IPS-15b (cell line): ENCODE measurements around the gene LRP1B.
"Not testable (repeated sequence)": the region's sequence is repeated elsewhere in the genome, so short reads cannot be mapped to it uniquely, and the experiment has no call there.

Experiments used
- H3K27me3 ChIP-seq: one replicate; pipeline ENCODE4 v1.6.1; 2013; ENCODE audit warnings: low read length; ENCODE audit not compliant: control insufficient read depth, insufficient read depth
- H3K36me3 ChIP-seq: one replicate; pipeline ENCODE4 v1.6.1; 2013; ENCODE audit warnings: low read length; ENCODE audit not compliant: control insufficient read depth, insufficient read depth
- H3K4me1 ChIP-seq: one replicate; pipeline ENCODE4 v1.6.1; 2013; ENCODE audit warnings: mild to moderate bottlenecking, low read length; ENCODE audit not compliant: control insufficient read depth, insufficient read depth
- H3K4me3 ChIP-seq: one replicate; pipeline ENCODE4 v1.5.1; 2013; ENCODE audit warnings: low read depth, low read length
- H3K9ac ChIP-seq: one replicate; pipeline ENCODE4 v1.6.1; 2013; ENCODE audit warnings: low read depth, mild to moderate bottlenecking, low read length
- H3K9me3 ChIP-seq: one replicate; pipeline ENCODE4 v1.6.1; 2013; ENCODE audit warnings: mild to moderate bottlenecking, low read length; ENCODE audit not compliant: control insufficient read depth, insufficient read depth

Gene LRP1B

DNA sequence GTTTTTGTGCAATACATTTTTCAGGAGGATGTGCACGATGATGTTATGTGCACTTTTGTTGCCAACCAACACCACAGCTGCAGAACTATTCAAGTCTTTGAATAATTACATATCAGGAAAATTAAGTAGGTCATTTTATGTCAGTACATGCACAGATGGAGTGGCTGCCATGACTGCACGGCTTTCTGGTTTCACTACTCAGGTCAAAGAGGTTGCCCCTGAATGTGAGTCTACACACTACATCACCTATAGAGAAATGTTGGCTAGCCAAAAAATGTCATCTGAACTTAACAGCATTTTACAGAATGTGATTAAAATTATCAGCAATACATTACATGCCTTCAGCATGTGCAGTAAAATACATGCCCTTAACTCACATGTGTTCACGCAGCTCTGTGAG lies 1713.3 kb downstream of the LRP1B start:
- Histone ChIP-seq H3K36me3 (no peaks in the 10 kb centered on the region), H3K9me3 (no peaks in the 10 kb centered on the region)

DNA sequence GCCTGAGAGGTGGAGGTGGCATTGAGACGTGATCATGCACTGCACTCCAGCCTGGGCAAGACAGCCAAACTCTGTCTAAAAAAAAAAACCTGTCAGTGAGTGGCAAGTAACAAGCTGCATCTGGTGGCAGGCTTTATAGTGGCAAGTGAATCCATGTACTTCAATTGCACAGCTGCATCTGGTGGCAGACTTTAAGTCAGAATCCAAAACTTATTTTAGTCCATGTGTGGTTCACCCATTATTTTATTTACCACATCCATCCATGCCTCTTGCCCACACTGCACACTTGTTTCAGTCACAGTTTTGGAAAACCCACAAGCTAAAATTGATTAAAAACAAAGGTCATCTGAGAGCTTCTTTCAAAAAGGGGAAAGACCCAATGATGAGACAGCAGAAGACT lies 1714.2 kb downstream of the LRP1B start:
- Histone ChIP-seq H3K4me3 (no peak overlapping the region), H3K9ac (no peak overlapping the region), H3K36me3 (no peaks in the 10 kb centered on the region), H3K9me3 (no peaks in the 10 kb centered on the region), H3K4me1 (no peaks in the 10 kb centered on the region), H3K27me3 (no peaks in the 10 kb centered on the region)

More for the DNA sequence above, 1713.3 kb downstream of the LRP1B start:
- Histone ChIP-seq H3K4me3 (no peak overlapping the region), H3K4me1 (no peaks in the 10 kb centered on the region), H3K27me3 (no peaks in the 10 kb centered on the region), H3K9ac (no peak overlapping the region)

DNA sequence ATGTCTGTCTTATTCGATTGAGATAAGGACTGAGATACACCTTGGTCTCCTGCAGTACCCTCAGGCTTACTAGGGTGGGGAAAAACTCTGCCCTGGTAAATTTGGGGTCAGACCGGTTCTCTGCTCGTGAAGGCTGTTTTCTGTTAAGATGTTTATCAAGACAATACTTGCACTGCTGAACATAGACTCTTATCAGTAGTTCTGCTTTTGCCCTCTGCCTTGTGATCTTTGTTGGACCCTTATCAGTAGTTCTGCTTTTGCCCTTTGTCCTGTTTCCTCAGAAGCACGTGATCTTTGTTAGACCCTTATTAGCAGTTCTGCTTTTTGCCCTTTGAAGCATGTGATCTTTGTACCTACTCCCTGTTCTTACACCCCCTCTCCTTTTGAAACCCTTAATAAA lies 1715.8 kb downstream of the LRP1B start:
- H3K4me3 ChIP-seq, H3K27me3 ChIP-seq, H3K4me1 ChIP-seq, H3K9me3 ChIP-seq, H3K9ac ChIP-seq, H3K36me3 ChIP-seq: not testable (repeated sequence)

DNA sequence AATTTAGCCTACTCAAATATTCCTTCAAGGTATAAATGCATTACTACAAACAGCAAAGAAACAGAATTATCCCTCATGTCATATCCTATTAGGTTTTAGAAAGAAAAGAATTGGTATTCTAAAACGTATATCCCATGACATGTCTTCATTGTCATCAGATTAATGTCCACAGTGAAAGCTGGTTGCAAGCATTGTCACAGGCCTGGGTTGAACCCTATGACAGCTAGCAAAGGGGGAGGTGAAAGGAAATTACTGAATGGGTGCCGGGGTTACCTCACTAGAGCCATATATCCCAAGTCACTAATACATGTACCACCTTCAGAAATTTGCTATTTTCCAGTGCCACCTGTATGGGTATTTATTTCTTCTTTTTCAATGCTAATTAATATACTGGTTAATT lies 1720.1 kb downstream of the LRP1B start:
- H3K27me3 ChIP-seq, result no peaks in the 10 kb centered on the region
- H3K9ac ChIP-seq, result no peak overlapping the region
- H3K4me3 ChIP-seq, result no peak overlapping the region
- no peaks in the 10 kb centered on the region for H3K4me1 ChIP-seq
- no peaks in the 10 kb centered on the region for H3K36me3 ChIP-seq
- H3K9me3 ChIP-seq, result no peaks in the 10 kb centered on the region

DNA sequence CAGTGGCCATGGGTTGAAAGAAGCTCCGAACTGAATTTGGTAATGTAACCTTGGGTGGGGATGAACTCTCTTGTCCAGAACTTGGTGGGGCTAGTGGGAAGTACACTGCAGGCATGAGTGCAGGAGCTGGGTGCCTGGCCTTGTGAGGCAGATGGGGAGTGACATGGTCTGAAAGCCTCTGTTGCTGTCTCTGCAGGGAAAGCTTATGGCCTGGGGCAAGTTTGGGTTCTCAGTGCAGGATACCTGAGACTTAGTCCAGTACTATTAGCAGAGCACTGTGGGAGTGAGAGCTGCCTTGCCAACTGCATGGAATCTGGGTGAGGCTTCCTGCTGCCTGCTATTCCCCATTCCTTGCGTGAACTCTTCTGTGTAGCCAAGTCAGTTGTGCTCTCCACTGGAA lies 1729.8 kb downstream of the LRP1B start:
- Histone ChIP-seq H3K4me1 (no peaks in the 10 kb centered on the region), H3K4me3 (no peak overlapping the region), H3K27me3 (no peaks in the 10 kb centered on the region), H3K9me3 (no peaks in the 10 kb centered on the region), H3K36me3 (no peaks in the 10 kb centered on the region), H3K9ac (no peak overlapping the region)

DNA sequence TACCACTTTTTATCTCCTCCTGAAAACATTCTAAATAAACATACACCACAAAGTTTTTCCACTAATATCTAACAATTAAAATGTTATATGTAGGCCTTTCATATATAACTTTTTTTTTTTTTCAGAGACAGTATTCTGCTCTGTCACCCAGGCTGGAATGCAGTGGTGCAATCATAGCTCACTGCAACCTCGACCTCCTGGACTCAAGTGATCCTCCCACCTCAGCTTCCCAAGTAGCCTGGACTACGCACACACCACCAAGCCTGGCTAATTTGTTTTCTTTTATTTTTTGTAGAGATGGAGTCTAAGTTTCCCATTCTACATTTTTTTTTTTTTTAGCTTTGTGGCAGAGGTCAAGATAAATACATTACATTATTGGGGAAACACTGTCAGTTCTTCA lies 1738.0 kb downstream of the LRP1B start:
- no peaks in the 10 kb centered on the region for H3K9me3 ChIP-seq
- H3K36me3 ChIP-seq, result no peaks in the 10 kb centered on the region
- no peaks in the 10 kb centered on the region for H3K27me3 ChIP-seq
- no peaks in the 10 kb centered on the region for H3K4me1 ChIP-seq
- H3K4me3 ChIP-seq, result no peak overlapping the region
- H3K9ac ChIP-seq, result no peak overlapping the region

DNA sequence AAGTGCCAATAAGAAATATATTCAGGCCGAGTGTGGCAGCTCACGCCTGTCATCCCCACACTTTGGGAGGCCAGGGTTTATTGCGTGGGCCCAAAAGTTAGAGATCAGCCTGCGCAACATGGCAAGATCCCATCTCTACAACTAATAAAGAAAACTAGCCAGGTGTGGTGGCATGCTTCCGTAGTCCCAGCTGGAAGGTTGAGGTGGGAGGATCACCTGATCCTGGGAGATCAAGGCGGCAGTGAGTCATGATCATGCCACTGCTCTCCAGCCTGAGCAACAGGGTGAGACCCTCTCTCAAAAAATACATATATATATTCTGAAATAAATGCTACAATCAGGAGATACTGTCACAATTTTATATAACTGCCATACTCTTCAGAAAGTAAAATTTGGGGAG lies 1745.9 kb downstream of the LRP1B start:
- Histone ChIP-seq H3K4me3 (no peak overlapping the region), H3K36me3 (no peaks in the 10 kb centered on the region), H3K9ac (no peak overlapping the region), H3K4me1 (no peaks in the 10 kb centered on the region), H3K27me3 (no peaks in the 10 kb centered on the region), H3K9me3 (no peaks in the 10 kb centered on the region)

DNA sequence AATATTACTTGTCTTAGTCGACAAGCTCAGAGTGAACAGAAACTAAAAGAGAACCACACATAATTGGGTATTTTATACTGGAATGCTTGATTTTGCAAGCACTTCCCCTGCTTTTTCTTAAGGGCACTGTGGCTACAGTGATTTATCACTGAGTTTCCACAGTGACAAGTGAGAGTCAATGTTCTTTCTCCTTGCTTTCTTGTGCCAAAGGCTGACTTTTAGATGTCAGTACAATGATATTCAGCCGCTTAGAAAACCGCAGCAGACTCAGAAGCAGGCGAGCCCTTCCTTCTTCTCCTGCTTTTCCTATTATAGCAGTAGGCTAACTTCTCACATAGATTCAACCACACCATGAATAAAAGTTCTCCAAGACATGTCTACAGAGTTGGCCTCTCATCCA lies 1747.0 kb downstream of the LRP1B start:
- Histone ChIP-seq H3K36me3 (no peaks in the 10 kb centered on the region), H3K27me3 (no peaks in the 10 kb centered on the region), H3K4me3 (no peak overlapping the region), H3K9me3 (no peaks in the 10 kb centered on the region), H3K9ac (no peak overlapping the region), H3K4me1 (no peaks in the 10 kb centered on the region)

DNA sequence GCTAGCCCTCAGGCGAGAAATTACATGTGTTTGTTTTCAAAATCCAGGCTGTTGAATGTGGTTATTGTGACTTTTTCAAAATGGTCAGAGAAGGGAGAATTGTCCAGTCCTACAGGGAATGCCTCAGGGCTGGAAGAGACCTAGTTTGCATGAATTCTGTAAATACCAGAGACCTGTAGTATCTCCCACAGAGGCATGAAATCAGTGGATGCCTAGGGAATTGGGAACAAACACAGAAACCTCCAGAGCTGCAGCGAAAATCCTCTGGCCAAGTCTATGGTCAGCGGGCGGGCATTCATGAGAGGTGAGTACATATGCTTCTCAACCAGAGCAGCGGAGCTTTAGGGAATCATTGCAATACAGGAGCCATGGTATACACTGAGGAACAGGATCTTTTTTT lies 1754.1 kb downstream of the LRP1B start:
- Histone ChIP-seq H3K4me1 (no peaks in the 10 kb centered on the region), H3K9me3 (no peaks in the 10 kb centered on the region), H3K27me3 (no peaks in the 10 kb centered on the region), H3K36me3 (no peaks in the 10 kb centered on the region), H3K4me3 (no peak overlapping the region), H3K9ac (no peak overlapping the region)

DNA sequence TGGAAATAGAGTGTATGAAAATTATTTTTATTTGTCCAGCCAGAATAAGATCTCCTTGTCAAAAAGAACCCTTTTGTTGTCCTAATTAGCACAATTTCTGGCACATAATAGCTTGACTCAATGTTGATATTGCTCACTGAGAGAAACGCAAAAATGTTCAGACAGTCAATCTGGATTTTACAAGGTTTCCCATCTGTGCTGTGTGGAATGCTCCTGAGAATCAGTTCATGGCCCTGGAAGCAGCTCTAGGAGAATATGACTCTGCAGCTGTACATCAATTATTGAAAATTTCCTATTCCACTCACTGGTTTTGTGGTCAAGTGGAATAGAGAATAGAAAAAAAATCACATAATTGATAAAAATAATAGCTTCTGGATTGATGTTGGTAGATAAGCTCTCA lies 1767.7 kb downstream of the LRP1B start:
- H3K4me1 ChIP-seq, result no peaks in the 10 kb centered on the region
- H3K36me3 ChIP-seq, result no peaks in the 10 kb centered on the region
- no peaks in the 10 kb centered on the region for H3K9me3 ChIP-seq
- H3K4me3 ChIP-seq, result no peak overlapping the region
- no peak overlapping the region for H3K9ac ChIP-seq
- no peaks in the 10 kb centered on the region for H3K27me3 ChIP-seq

DNA sequence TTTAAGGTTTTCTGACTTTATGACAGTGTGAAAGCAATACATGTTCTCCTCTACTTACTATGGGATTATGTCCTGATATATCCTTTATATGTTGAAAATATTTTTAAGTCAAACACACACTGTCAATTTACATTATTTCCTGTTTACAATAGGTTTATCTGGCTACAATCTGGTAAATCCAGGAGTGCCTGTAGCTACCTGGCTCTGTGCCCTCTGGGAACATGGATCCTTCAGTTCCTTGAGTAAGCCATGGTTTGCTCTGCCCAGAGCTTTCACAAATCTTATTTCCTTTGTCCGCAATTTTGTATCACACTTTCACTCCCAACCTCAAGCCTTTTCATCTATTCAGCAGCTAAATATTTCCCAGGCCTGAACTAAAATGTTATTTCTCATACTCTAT lies 1768.5 kb downstream of the LRP1B start:
- H3K27me3 ChIP-seq, result no peaks in the 10 kb centered on the region

DNA sequence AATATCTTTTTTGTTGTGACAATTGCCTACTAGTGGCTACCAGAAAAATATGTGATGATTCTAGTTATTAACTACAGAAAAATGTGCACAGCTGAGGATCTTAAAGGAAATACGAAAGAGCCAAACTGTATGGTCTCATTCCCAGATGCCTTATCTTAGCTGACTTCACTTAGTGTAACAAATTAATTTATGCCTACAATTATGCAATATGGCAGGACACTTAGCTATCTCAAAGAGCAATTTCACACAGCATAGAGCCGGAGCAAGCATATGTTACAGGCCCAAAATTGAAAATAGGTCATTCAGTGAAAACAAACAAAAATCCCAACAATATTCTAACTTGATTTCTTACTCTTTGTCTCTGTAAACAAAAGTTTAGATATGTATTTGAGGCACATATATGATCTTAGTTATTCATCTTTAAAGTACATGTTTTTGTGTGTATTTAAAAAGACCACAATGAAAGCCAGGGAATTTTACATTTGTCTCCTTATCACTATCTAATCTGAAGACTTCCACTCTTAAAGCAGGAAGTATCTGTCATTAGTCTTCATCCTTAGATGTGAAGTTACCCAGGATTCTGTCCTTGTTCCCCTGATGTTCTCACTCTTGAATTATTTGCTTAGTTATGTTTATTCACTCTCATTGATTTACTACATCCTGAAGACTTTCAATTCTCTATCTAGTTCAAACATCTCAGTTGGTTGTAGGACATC lies 1771.6 kb downstream of the LRP1B start:
- Histone ChIP-seq H3K36me3 (no peaks in the 10 kb centered on the region), H3K27me3 (no peaks in the 10 kb centered on the region), H3K9ac (no peak overlapping the region), H3K4me1 (peaks cover 8% of the 10 kb centered on the region), H3K4me3 (no peak overlapping the region), H3K9me3 (no peaks in the 10 kb centered on the region)

More for the DNA sequence above, 1768.5 kb downstream of the LRP1B start:
- Histone ChIP-seq H3K4me3 (no peak overlapping the region), H3K36me3 (no peaks in the 10 kb centered on the region), H3K9me3 (no peaks in the 10 kb centered on the region), H3K4me1 (no peaks in the 10 kb centered on the region), H3K9ac (no peak overlapping the region)
